LNCaP clone FGC (cell line): Measurements from ENCODE around the gene CA5A.

Experiments
- DNase-seq: peaks from one replicate; pipeline ENCODE4 v3.0.0-alpha.2; 2011; ENCODE audit warnings: low read depth
- H3K4me3 ChIP-seq: 2 replicates; pipeline ENCODE4 v1.5.1; 2011; ENCODE audit warnings: mild to moderate bottlenecking, low read depth, low read length, control low read depth
- TF ChIP-seq, protein P1 (sequence below): IDR thresholded peaks from 2 replicates; pipeline ENCODE4 v1.5.1; 2012; ENCODE audit warnings: mild to moderate bottlenecking; ENCODE audit not compliant: control insufficient read depth, insufficient read depth; ENCODE audit errors: extremely low read depth

Gene CA5A

DNA sequence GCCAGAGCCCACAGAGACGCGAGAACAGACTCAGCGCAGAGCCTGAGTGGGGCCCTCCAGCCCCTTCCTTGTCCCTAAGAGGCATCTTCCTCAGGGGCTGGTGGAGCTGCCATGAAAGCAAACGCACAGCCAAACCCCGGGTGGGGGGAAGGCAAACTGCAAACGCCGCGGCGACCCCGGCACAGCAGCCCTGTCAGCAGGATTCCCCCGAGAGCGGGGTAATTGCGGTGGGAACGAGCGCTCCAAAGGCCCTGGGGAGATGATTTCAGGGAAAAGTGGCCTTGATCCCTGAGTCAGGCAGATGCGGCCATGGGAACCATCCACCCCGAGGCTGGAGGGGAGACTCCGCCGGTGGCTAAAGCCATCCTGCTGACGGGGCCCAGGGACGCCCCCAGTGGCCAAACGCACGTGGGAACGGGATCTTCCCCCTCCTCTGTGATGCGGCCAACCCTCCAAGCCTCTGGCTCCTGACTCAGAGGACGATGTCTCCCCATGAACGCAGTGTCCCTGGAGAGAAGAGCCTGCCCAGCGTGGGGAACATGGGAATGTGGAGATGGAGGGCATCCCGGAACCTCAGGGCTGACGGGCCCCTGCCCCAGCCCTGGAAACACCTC is 92.1 kb downstream of the CA5A start:
- TF ChIP-seq, protein P1, sequence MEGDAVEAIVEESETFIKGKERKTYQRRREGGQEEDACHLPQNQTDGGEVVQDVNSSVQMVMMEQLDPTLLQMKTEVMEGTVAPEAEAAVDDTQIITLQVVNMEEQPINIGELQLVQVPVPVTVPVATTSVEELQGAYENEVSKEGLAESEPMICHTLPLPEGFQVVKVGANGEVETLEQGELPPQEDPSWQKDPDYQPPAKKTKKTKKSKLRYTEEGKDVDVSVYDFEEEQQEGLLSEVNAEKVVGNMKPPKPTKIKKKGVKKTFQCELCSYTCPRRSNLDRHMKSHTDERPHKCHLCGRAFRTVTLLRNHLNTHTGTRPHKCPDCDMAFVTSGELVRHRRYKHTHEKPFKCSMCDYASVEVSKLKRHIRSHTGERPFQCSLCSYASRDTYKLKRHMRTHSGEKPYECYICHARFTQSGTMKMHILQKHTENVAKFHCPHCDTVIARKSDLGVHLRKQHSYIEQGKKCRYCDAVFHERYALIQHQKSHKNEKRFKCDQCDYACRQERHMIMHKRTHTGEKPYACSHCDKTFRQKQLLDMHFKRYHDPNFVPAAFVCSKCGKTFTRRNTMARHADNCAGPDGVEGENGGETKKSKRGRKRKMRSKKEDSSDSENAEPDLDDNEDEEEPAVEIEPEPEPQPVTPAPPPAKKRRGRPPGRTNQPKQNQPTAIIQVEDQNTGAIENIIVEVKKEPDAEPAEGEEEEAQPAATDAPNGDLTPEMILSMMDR: no peak
- no peak for DNase-seq
- no peak overlapping the region for H3K4me3 ChIP-seq

DNA sequence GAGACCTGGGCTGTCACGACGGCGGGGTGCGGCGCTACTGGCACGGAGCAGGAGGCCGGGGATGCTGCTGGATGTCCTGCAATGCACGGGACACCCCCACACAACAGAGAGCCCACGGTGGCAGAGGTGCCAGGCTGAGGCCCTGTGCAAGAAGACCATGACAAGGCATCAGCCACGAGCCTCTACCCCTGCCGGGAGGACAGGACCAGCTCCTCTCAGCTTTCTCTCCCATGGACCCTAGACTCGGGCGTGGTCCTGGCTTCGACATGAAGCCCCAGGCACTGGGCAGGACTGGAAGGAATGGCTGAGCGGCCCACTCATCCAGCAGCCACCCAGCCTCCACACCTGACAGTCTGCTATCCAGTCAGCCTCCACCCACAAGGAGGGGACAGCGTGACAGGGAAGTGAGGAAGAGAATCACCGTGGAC is 92.6 kb downstream of the CA5A start:
- TF ChIP-seq, protein P1: no peak
- H3K4me3 ChIP-seq: no peak overlapping the region
- no peak for DNase-seq

DNA sequence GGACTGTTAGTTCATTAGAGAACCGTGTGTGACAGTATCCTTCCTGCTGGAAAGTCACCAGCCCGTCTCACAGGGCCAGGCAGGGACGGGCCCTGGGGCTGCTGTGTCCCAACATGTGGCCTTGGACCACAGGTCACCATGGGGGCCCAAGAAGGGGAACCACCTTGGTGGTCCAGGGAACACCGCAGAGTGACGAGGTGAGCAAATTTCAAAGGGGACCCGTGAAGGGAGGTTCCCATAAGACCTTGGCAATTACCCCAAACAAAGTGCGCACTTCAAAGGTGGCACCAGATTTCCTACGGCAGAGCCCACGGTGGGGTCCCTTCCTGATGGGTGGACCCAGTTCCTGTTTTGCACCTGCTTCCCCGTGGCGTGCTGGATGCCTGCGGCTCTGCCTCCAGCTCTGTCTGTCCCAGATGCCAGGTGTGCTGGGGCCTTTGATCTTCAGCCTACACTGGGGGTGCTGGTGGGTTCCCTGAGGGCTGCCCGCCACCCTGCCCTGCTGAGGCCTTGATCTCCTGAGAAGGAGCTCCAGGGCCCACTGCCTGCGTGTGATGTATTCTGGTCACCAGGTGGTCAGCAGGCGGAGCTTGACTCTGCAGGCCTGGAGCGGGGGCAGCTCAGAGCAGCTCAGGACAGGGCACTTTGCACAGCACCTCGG is 94.0 kb downstream of the CA5A start:
- TF ChIP-seq, protein P1: no peak
- no peak for DNase-seq
- H3K4me3 ChIP-seq: no peak overlapping the region

DNA sequence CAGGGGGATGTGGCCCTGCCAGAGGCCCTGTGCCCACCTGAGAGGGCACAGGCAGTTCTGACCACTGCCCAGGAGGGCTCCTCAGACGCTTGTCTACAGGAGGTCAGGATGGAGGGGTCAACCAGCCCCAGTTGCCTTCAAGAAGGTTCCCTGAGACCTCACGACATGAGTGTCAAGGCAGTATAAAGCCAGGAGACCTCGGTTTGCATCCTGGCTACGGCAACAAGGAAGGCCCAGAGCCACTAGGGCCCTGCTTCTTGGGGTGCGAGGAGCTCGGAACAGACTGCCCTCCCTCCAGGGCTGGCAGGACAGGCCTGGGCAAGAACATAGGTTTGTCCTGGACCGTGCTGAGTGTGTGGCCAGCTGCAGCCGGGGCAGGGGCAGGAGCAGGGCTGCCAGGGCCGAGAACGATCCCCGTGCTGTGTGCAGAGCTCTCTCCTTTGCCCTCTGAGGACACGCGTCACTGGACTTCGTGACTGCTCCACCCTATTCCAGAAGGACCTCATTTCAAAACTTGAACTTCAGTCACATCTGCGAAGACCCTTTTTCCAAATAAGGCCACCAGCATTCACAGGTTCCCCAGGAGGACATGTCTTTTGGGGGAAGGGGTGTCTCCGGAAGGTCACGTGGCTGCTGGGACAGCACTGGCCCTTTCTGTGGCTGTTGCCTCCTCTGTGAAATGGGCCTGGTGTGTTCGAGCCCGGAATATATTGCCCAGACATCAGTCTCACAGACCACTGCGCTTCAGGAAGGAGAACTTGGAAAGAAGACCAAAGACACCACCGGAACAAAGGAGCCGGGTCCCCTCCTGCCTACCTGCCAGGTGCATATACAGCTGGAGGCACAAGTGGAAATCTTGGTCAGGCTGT is 94.8 kb downstream of the CA5A start:
- no peak overlapping the region for H3K4me3 ChIP-seq
- TF ChIP-seq, protein P1: no peak
- DNase-seq: no peak

DNA sequence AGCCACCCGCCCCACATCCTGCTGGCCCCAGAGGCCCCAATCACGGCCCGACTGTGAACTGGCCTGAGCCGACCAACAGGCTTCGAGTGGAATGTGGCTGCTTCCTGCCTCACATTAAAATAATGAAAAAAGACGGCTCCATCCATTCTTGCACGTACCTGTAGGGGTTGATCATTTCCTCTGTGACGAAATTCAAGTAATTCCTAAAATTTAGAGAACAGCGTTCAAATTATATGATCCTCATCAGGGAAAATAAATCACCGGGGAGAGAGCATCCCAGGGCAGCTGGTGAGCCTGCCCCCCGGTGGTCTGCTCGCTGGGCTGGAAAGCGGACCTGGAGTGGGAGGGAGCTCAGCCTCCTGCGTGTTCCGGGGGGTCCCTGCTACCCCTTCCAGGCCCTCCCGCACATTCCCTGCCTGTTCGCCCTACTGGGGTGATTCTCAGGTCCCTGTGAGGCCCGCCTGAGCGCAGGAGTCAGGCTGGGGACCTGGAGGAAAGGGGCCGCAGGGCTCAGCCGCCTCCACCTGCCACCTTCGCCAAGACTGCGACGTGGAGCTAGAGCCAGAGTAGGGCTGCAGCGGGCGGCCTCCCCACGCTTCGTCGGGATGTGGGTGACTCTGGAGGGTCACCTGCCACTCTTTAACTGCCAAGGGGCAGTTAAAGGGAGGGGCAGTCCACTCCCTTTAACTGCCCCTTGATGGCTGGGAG is 95.9 kb downstream of the CA5A start:
- H3K4me3 ChIP-seq: no peak overlapping the region
- DNase-seq: no peak
- TF ChIP-seq, protein P1: no peak

DNA sequence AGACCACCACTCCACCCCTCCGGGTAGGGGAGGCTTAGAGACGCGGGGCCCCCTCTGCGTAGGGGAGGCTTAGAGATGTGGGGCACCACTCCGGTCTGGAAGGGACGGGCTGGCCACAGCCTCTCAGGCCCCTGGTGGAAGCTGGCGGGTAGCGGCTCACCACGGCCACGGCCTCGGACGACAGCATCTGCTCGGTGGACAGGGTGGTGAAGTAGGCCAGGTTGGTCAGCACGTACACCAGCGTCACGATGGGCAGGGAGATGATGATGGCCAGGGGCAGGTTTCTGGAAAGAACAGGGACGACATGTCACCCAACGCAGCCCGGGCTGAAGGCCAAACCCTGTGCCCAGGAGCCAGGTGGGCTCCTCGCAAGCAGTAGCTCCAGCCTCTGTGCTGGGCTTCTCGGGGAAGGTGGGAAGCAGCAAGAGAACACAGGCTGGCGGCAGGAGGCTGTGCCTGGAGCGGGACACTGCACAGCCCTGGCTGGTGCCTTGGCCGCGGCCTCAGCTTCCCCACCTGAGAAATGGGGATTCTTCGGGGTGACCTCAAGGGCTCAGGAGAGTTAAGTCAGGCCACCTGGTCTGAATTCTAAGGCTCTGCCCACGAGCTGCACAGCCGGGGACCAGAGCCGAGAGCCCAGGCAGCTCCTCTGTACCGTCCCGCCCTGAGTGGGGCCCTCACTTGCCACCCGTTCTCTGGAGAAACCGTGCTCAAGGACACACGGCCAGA is 96.6 kb downstream of the CA5A start:
- TF ChIP-seq, protein P1: no peak
- no peak for DNase-seq
- H3K4me3 ChIP-seq: no peak overlapping the region
